HG03565 (cell line): ENCODE measurements around the gene STXBP4.

Experiments
- ATAC-seq: cut with Tn5 transposase; IDR thresholded peaks from one replicate; pipeline ENCODE4 v1.9.1; 2021; ENCODE audit warnings: mild to moderate bottlenecking, moderate library complexity; ENCODE audit not compliant: unreplicated experiment

The STXBP4 gene

DNA sequence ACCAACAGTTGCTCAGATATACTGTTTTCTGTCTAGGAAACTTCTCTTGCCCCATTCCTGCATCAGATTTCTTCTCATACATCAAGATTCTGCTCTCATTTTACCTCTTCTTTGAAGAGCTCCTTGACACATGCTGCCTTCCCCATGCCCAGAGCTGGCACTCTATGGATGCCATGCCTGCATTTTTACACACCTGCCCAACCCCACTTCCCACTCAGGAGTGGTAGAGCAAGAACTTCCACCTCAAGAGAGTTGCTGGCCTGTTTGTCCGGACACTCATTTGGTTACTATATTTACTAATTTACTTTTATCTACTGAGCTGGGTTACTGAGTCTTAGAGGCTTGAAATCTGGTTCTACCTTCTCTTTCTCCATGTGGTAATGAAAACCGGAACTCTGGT is 197.9 kb downstream of the STXBP4 start:
- no peak for ATAC-seq

DNA sequence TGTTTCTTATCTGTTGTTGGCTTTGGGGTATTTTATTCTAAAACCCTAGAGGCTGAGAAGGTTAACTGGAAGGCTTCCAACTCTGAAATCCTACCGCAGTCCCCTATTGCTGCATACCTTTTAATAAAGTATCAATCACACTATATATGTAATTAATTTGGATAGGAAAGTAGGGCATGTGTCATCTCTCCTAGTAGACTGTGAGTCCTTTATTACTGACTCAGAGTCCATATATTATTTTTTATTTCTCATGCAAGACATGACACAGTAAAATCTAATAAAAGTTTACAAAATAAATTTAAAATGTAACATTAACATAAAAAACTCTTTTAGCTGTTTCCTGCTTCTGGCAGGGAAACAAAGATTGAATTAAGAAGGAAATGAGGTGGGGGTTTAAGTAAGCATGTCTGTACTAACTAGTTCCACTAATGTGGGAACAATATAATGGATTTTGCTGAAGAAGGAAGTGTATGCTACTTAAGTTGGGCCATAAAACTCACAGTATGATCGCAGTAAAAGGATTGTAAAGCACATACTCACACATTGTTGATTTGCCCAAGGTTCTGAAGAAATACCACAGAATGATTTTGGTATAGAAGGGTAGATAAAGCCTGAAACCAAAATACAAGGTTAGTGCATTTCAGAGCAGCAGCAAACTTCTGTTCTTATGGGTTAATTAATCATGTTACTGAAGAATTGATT is 198.6 kb downstream of the STXBP4 start:
- ATAC-seq, result no peak

DNA sequence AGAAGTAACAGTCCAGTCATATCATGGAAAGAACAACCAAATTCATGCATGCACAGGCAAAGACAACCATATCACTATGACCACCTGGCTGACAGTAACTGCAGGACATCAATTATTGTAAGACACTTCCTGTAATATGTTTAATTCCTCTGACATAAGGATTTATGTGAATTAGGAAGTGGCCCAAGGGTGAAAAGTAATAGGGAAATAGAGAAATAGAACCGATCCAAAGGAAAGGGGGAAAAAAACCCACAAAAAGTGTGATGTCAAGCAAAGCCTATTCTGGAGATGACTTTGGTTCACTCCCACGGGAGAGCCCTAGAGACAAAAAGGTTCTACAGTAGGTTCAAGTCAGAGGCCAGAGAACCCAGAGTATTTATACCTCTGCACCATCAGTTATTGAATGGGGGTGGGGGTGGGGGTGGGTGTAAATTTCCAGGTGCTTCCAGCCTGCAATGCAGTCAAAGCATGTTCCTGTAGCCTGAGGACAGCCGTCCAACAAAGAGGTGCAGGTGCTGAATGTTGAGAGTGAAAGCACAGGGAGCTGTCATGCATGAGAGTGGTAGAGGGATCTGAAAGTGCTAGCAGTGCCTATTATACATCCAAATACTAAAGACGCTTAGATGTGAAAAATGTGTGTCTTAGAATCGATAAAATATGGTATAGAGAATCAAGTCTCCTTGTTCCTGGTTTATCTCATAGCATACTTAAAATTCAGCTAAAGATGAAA is 200.6 kb downstream of the STXBP4 start:
- peak; percentile 85 for ATAC-seq

DNA sequence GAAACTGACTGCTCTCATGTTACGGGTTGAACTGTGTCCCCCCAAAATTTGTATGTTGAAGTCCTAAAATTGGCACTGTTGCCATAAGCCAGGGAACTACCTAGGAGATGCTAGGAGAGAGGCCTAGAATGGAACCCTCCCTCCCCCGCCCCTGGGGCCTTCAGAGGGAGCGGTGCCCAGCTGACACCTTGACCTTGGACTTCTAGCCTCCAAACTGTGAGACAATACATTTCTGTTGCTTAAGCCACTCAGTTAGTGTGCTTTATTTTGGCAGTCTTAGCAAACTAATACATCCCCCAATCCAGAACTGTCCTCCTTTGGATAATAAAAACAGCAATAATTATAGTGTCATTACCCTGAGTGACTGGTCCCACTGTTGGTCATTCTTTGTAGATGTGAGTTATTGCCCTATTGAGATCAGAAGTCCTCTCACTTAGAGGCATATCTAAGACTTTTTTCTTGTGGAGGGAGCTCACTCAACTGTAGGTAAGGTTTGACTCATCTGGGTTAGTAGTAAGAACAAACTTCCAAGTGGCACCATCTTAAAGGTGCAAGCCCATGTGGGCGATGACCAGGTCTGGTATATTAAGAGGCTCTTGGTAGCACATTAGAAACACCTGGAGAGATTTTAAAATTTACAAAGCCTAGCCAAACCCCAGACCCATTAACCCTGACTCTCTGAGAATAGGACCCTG is 203.2 kb downstream of the STXBP4 start:
- ATAC-seq, result no peak

DNA sequence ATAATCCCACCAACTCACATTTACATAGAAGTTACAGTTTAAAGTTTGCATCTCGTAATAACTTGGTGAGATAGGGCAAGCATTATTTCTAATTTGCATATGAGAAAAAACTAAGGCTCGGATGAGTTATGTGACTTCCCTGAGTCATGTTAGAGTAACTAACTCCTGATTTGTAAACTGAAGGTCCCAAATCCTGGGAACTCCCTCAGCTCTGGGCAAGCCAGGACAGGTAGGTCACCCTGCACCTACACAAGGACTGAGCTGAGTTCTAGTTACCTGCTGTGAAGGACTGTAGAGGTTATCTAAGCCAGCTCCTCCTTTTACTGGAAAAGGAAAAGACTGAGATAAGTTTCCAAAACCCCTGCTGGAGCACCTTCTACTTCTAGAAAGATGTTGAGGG is 204.0 kb downstream of the STXBP4 start:
- no peak for ATAC-seq

DNA sequence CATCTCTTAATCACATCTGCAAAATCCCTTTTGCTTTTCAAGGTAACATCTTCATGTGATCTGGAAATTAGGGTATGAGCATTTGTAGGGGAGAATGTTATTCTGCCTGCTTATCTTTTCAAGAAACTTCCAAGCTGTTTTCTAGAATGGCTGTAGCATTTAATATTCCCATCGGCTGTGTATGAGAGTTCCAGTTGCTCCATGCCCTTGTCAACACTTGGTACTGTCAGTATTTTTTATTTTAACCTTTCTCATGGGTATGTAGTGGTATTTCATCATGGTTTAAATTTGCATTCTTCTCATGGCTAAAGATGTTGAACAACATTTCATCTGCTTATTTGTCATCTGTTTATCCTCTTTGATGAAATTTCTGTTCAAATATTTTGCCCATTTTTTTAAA is 205.6 kb downstream of the STXBP4 start:
- ATAC-seq, result no peak

DNA sequence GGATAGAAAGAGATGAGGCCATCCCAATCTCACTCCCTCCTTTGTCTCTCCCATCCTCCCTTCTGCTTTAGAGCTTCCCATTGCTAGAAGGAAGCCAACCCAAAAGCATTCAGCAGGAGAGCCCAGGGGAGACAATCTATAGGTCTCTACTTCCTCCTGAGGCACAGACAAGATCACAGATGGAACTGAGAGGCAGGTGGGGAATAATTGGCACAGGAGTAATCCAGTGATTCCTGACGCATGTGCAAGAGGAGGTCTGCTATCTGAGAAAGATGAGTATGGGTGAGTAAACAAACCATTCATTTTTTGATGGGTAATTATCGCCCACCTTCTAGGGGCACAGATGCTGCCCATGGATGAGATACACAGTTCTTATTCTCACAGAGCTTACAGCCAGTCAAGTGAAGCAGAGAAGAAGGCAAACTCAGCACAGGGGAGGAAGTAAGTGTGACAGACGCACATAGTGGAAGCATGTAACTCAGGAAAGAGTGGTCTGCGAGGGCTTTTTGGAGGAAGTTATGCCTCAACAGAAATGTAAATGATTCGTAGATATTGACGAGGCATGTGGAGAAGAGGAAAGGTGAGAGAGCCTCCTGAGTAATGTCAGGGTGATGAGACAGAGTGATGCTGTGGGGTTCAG is 207.3 kb downstream of the STXBP4 start:
- peak; percentile 31 for ATAC-seq

DNA sequence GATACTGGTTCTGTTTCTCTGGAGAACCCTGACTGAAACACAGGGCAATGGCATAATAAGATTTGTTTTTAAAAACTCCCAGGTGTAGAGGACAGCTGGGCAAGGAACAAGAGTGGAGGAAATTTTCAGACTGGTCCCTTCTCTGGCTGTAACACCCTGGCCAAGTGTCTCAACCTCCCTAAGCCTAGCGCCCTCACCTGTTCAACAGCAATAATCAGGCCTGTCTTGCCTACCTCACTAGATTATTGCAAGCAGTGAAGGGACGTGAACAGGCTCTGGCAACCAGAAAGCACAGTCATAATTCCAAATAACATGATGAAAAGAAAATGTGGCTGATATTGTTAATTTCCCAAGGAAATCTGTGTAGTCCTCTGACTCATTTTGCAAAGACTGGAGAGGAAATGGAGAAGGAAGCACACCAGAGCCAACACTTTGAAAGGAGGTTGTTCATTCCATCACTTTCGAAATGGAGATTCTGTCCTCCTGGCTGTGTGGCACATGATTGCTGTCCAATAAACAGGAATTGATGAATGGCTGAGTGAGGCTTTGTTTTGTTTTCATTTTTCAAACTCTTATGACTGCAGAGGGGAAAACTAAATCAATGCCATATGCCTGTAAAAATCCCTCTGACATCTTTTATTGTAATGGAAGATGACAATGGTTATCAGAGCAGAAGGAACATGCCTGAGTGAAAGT is 208.7 kb downstream of the STXBP4 start:
- ATAC-seq, result no peak

DNA sequence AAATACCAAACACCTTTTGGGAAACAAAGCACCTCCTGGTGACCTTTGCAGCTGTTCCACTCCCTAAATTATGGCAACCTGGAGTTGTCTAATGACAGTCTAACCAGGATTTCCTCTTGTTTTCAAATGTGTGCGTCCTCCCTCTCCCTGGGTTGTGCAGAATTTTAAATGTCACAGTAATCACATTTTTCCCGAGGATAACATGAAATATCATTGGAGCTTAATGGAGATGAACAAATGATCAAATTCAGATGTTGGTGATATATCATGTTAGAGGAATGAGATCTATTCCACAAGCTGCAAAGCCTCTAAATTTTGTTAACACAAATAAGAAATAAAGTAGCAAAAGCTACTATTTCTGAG is 209.3 kb downstream of the STXBP4 start:
- ATAC-seq, result no peak

DNA sequence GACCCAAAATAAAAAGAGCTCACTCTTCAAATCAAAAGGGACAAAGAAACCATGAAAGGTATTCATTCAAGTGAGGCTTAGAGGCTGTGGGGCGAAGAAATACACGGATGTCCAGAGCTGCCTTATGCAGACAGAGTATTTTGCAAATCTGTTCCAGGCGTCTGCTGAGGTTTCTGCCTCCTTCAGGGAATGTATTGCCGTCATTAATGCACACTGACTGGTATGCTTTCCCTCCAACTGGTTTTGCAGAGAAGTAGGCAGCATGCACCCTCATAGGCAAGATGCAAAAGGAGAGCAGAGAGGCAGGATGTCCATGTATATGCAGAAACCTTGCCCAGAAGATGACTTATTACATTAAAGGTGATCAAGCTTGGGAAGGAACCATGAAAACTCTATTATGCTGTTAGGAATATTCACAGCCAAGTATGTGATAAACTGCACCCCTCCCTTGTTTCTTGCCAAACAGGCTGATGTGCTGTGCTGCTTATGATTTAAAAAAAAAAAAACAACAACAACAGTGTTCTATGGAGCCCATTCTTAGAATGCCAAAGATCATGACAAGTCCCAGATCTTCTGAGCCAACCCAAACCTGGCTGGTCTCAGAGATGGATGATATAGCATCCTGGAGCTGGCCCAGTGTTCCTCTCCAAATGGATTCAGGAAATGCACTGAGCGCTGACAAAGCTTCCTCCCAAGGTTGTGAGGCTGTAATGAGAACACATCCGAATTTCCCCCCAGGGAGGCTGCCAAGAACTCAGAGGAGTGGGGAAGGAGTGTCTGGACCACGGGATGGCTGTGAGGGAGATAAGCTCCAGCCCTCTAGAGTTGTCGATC is 218.6 kb downstream of the STXBP4 start:
- ATAC-seq, result no peak

DNA sequence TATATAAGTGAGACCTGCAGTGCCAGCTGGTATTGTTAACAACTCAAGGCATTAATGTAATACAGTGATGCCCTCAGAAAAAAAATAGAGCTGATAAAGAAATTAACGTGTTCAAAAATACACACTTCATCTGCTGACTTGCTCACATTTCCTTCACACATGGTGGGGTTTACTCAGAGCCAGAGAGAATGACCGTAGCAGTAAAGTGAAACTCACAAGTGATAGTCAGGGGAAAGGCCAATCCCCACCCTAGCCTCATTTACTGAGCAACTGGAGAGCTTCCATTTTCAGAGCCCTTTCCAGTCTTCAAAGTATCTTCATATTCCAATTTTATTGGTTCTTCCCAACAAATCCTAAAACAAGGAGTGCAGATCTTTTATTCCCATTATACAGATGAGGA is 222.2 kb downstream of the STXBP4 start:
- peak; percentile 63 for ATAC-seq

DNA sequence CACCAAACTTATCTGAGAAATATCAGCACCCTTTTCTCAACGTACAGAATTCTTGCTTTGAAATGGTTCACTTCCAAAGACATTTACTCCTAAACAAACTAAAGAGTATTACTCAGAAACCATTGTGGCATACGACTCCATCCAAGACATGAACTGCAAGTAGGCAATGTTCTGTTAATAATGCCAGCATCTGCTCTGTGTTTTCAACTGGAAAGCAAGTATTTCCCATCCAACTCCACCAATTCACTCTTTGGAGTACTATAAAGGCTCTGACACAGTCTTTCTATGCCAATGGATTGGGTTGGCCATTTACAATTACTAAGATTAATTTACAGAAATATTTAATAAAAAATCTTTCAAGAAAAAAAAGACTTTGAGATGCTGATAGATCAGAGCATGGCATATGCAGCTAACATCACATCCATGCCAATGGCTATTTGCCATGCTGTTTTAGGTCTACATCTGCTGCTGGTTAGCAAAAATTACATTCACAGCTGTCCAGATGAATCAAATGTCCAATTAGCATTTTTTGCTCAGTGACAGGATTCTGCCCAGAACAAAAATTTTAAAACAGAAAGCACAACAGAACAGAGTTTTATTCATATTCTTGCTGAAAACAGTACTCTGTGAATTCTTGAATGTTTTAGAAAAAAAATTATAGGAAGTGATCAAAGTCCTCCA is 230.3 kb downstream of the STXBP4 start:
- no peak for ATAC-seq

DNA sequence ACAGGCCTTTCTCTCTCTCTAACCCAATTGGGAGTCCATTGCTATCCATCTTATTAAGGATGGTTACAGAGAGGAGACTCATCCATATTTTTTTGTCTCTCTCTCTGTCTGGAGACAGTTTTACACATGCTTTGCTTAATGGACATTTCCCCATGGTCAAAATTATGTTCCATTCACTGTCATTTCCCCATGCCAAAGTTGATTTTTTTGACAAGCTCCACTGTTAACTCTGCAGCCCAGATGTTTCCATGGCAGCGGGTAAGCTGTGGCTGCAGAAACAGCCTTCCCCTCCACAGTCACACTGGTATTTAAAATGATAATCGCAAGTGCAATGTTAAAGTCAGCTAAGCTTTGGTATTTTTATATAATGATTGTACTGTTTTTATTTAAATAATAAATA is 232.3 kb downstream of the STXBP4 start:
- no peak for ATAC-seq

DNA sequence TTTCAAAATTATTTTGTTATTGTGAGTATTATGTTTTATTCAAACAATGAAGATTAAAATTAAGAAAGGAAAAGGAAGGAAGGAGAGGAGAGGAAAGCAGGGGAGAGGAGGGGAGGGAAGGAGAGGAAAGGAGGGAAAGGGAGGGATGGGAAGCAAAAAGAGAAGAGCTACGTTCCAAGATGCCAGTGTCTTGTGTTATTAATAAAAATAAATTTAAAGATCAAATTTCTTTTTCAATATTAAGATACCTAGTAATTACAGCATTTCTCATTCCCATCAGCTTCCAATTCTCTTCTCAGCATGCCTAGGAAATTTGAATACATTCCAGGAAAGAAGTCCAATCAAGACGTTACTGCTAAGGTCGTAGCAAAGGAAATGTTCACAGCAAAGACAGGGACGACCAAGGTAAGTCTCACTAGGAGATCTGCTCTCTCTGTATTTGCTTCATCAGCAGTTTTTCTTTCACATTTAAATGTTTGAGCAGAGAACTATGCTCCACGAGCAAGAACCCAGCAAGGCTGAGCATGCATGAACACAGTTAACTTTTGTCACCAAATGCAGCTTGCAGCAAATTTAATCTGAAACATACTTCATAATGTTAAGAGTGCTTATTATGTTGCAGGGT is 232.9 kb downstream of the STXBP4 start:
- ATAC-seq, result no peak

DNA sequence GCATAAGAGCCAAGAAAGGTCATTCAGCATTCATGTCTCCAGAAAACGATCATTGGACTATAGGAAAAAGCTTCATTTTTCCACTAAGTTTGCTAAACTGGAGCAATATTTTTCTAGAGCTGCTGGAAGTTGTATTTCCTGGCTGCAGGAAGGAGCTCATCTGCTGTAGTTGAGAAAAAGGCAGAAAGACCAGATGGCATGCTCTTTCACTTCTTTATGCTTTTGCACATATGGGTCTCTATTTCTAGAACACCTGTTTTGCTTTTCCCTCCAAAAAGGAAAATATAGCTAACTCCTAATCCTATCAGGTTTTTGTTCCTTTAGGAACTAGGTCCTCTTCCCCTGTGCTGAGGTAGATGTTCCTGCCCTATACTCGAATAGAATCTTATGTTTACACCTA is 234.3 kb downstream of the STXBP4 start:
- no peak for ATAC-seq

DNA sequence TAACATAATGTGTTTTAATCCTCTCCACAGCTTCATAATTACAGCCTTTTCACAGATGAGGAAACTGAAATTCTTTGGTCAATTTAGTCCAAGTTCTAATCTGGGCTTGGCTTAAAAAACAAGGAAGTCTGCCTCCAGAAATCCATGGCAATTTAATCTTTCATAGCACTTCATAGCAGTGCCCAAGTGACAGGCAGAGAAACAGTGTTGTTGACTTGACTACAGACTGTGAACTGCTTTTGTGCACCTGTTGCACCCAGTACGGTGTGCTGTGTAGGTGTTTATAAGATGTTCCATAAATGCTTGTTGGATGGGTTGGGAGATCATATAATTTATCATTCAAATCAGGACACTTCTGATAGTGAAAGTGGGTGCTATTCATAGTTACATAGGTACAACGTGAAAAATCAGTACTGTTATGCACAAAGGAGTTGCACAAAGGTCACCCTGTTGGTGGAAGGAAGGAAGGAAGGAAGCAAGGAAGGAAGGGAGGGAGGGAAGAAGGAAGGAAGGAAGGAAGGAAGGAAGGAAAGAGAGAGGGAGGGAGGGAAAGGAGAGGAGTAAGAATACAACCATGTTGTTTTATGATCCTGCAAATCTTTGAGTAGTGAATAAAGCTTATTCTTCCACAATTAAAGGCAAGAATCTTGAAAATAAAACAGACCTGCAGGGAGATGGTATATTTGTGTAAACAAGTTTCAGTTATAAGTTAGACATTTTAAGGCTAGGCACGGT is 239.7 kb downstream of the STXBP4 start:
- ATAC-seq, result no peak

DNA sequence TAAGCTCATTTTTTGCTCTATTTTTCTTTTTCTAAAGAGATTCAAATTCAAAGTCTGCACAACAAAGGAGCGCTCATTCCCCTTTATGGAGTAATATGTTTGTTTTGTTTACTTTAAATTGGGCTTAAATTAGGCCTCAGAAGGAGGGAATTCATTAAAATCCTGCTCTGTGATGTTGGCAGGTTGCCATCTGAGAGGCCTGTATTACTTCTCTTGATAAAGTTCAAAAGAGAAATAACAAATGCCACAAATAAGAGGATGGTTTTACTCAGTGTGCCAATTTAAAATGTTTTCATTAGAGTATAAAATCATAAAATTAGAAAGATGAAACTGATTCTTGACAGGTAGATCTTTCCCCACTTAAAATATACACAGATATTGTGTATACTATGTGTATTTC is 241.7 kb downstream of the STXBP4 start:
- ATAC-seq, result no peak

DNA sequence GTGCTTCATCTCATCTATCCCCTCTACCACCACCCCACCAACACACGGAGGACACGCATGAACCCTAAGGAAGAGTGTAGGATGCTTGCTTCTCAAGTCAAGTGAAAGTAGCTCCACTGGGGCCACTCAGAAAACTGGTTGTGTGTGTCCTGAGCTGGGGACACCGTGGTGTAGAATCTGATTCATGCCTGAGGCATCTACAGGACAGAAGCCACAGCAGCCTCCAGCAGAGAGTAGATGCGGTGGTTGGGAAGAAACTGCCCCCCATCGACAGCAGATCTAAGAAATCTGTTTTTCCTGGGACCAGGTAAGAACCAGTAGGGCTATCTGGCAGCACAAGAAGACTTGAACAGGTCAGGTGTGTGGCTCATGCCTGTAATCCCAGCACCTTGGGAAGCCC is 244.3 kb downstream of the STXBP4 start:
- no peak for ATAC-seq

DNA sequence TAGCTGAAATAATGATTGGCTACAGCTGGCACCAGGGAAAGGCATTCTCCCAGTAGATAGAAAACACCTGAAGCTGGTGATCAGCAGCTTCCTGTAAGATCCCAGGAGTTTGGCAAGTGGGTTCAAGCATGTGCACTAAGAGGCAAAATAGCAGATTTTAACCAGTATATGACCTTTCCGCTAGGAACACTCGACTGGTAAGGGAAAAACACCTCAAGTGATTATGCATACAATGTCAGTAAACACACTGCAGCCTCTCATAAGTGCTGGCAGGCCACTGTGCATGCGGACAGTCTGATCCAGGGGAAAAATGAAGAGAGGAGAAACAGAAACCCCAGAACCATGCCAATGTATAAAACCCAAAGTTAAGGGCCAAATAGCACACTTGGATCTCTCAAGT is 247.1 kb downstream of the STXBP4 start:
- no peak for ATAC-seq
